Neural cell (in vitro differentiated cells): ENCODE data around the gene ANAPC10. TPM values are rescaled to one million over a fixed set of nuclear protein-coding genes. Genes with fewer than 3 reads are reported as not detected.

ENCODE experiments used
- H2AFZ ChIP-seq: fragments of 200-600, 300-800 bp; sonication (generic), shearing (Covaris generic); 2 replicates; pipeline ENCODE4 v1.6.0; 2014; ENCODE audit warnings: low read depth, mild to moderate bottlenecking, antibody characterized with exemption, low read length, moderate library complexity
- H3F3A ChIP-seq: fragments of 200-600 bp; shearing (Covaris generic); 2 replicates; pipeline ENCODE4 v1.6.1; 2016; ENCODE audit warnings: mild to moderate bottlenecking, moderate library complexity, mixed read lengths, antibody characterized with exemption, low read length; ENCODE audit not compliant: insufficient read depth, poor library complexity, severe bottlenecking
- H3K27ac ChIP-seq: fragments of 200-600, 300-800 bp; sonication (generic), shearing (Covaris generic); 2 replicates; pipeline ENCODE4 v1.5.1; 2014; ENCODE audit warnings: mild to moderate bottlenecking, low read length, moderate library complexity
- H3K27me3 ChIP-seq: fragments of 300-800, 200-600 bp; sonication (generic), shearing (Covaris generic); 2 replicates; pipeline ENCODE4 v1.6.0; 2014; ENCODE audit warnings: mild to moderate bottlenecking, low read depth, low read length, moderate library complexity; ENCODE audit not compliant: insufficient read depth
- H3K36me3 ChIP-seq: fragments of 300-800, 200-600 bp; sonication (generic), shearing (Covaris generic); 2 replicates; pipeline ENCODE4 v1.5.1; 2014; ENCODE audit warnings: mild to moderate bottlenecking, antibody characterized with exemption, low read length, moderate library complexity; ENCODE audit not compliant: insufficient read depth
- H3K4me2 ChIP-seq: fragments of 300-800, 200-600 bp; sonication (generic), shearing (Covaris generic); 2 replicates; pipeline ENCODE4 v1.6.0; 2014; ENCODE audit warnings: mild to moderate bottlenecking, low read length
- H3K4me3 ChIP-seq: fragments of 300-800, 200-600 bp; sonication (generic), shearing (Covaris generic); 2 replicates; pipeline ENCODE4 v1.5.1; 2014; ENCODE audit warnings: mild to moderate bottlenecking, low read length, moderate library complexity
- H3K79me2 ChIP-seq: fragments of 200-600 bp; shearing (Covaris generic); replicated peaks from 2 replicates; pipeline ENCODE4 v1.6.0; 2014; ENCODE audit warnings: mild to moderate bottlenecking, low read length, moderate library complexity; ENCODE audit not compliant: insufficient read depth
- H3K9ac ChIP-seq: fragments of 300-800, 200-600 bp; sonication (generic), shearing (Covaris generic); 2 replicates; pipeline ENCODE4 v1.6.1; 2016; ENCODE audit warnings: mild to moderate bottlenecking, low read length, mixed read lengths
- H3K9me2 ChIP-seq: fragments of 200-600 bp; shearing (Covaris generic); 2 replicates; pipeline ENCODE4 v1.6.1; 2016; ENCODE audit warnings: mild to moderate bottlenecking, low read length, mixed read lengths; ENCODE audit not compliant: insufficient read depth
- H3K9me3 ChIP-seq: fragments of 200-600, 300-800 bp; sonication (generic), shearing (Covaris generic); 2 replicates; pipeline ENCODE4 v1.6.1; 2016; ENCODE audit warnings: mild to moderate bottlenecking, mixed run types, low read length, moderate library complexity, mixed read lengths
- H4K20me1 ChIP-seq: fragments of 200-600 bp; shearing (Covaris generic); 2 replicates; pipeline ENCODE4 v1.6.1; 2016; ENCODE audit warnings: mild to moderate bottlenecking, mixed run types; ENCODE audit not compliant: insufficient read depth
- CTCF ChIP-seq: fragments of 450-650 bp; IDR thresholded peaks from 2 replicates; pipeline ENCODE4 v1.5.1; 2014; ENCODE audit warnings: antibody characterized with exemption, mild to moderate bottlenecking, moderate library complexity; ENCODE audit not compliant: poor library complexity, severe bottlenecking
- EP300 ChIP-seq: fragments of 450-650 bp; conservative IDR thresholded peaks from 2 replicates; pipeline ENCODE4 v1.6.1; 2014; ENCODE audit warnings: antibody characterized with exemption, mild to moderate bottlenecking, moderate library complexity; ENCODE audit not compliant: poor library complexity, severe bottlenecking
- EZH2 ChIP-seq: fragments of 200-600, 300-800 bp; shearing (Covaris generic), sonication (generic); IDR thresholded peaks from 2 replicates; pipeline ENCODE4 v1.6.1; 2014; ENCODE audit warnings: antibody characterized with exemption, low read length, borderline replicate concordance, mild to moderate bottlenecking; ENCODE audit not compliant: insufficient read depth, poor library complexity, severe bottlenecking
- MXI1 ChIP-seq: fragments of 450-650 bp; conservative IDR thresholded peaks from 2 replicates; pipeline ENCODE4 v1.6.1; 2014; ENCODE audit warnings: antibody characterized with exemption, mild to moderate bottlenecking; ENCODE audit not compliant: poor library complexity, severe bottlenecking
- POLR2AphosphoS5 ChIP-seq: IDR thresholded peaks from 2 replicates; pipeline ENCODE4 v1.6.1; 2012
- RAD21 ChIP-seq: fragments of 450-650 bp; conservative IDR thresholded peaks from 2 replicates; pipeline ENCODE4 v1.6.1; 2014; ENCODE audit warnings: antibody characterized with exemption, mild to moderate bottlenecking, moderate library complexity
- SMC3 ChIP-seq: fragments of 450-650 bp; conservative IDR thresholded peaks from 2 replicates; pipeline ENCODE4 v1.6.1; 2014; ENCODE audit warnings: antibody characterized with exemption, mild to moderate bottlenecking, moderate library complexity; ENCODE audit not compliant: poor library complexity
- TAF1 ChIP-seq: IDR thresholded peaks from 2 replicates; pipeline ENCODE4 v1.6.1; 2012; ENCODE audit warnings: low read depth
- polyA plus RNA-seq: library from polyadenylated mRNA; depleted of rRNA; stranded (reverse); fragments of >200 nt; gene quantifications from 2 replicates; pipeline ENCODE4 v1.2.3, GENCODE V29; 2014
- TF ChIP-seq, protein P1 (sequence below): IDR thresholded peaks from 2 replicates; pipeline ENCODE4 v1.6.1; 2012; ENCODE audit warnings: borderline replicate concordance

Gene ANAPC10
- polyA plus RNA-seq, 1 donor from 2014 or later, result 37.7 TPM

- H3K27ac ChIP-seq, result no peak overlapping the region
- no peak overlapping the region for H3K4me2 ChIP-seq
- no peaks in the 10 kb centered on the region for H3K36me3 ChIP-seq
- H3K9me2 ChIP-seq, result no peaks in the 10 kb centered on the region
- no peaks in the 10 kb centered on the region for H4K20me1 ChIP-seq
- no peak overlapping the region for H2AFZ ChIP-seq
- H3K27me3 ChIP-seq, result no peaks in the 10 kb centered on the region
- no peaks in the 10 kb centered on the region for H3K79me2 ChIP-seq
- H3K9me3 ChIP-seq, result no peaks in the 10 kb centered on the region
- no peak overlapping the region for H3K4me3 ChIP-seq
- no peaks in the 10 kb centered on the region for H3F3A ChIP-seq
- no peak overlapping the region for H3K9ac ChIP-seq
- TF ChIP-seq CTCF (no peak), MXI1 (no peak), EP300 (no peak), TAF1 (no peak), SMC3 (no peak), EZH2 (no peak), POLR2AphosphoS5 (no peak), RAD21 (no peak)
- TF ChIP-seq, protein P1, sequence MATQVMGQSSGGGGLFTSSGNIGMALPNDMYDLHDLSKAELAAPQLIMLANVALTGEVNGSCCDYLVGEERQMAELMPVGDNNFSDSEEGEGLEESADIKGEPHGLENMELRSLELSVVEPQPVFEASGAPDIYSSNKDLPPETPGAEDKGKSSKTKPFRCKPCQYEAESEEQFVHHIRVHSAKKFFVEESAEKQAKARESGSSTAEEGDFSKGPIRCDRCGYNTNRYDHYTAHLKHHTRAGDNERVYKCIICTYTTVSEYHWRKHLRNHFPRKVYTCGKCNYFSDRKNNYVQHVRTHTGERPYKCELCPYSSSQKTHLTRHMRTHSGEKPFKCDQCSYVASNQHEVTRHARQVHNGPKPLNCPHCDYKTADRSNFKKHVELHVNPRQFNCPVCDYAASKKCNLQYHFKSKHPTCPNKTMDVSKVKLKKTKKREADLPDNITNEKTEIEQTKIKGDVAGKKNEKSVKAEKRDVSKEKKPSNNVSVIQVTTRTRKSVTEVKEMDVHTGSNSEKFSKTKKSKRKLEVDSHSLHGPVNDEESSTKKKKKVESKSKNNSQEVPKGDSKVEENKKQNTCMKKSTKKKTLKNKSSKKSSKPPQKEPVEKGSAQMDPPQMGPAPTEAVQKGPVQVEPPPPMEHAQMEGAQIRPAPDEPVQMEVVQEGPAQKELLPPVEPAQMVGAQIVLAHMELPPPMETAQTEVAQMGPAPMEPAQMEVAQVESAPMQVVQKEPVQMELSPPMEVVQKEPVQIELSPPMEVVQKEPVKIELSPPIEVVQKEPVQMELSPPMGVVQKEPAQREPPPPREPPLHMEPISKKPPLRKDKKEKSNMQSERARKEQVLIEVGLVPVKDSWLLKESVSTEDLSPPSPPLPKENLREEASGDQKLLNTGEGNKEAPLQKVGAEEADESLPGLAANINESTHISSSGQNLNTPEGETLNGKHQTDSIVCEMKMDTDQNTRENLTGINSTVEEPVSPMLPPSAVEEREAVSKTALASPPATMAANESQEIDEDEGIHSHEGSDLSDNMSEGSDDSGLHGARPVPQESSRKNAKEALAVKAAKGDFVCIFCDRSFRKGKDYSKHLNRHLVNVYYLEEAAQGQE, result no peak
Observed at GRCh38 chr4:145071560-145071959, 26.4 kb downstream of the ANAPC10 start.

- Histone ChIP-seq H3K36me3 (no peaks in the 10 kb centered on the region), H3K4me3 (no peak overlapping the region)
Observed at GRCh38 chr4:145069361-145069760, 28.6 kb downstream of the ANAPC10 start.

GRCh38 chr4:145066063-145066501, 31.9 kb downstream of the ANAPC10 start:
- no peaks in the 10 kb centered on the region for H3K36me3 ChIP-seq
- no peaks in the 10 kb centered on the region for H3K9me3 ChIP-seq
- H3K9ac ChIP-seq, result no peak overlapping the region
- H3K27ac ChIP-seq, result no peak overlapping the region
- H3K4me2 ChIP-seq, result no peak overlapping the region
- no peaks in the 10 kb centered on the region for H3K27me3 ChIP-seq
- H3F3A ChIP-seq, result no peaks in the 10 kb centered on the region
- no peaks in the 10 kb centered on the region for H4K20me1 ChIP-seq
- H3K79me2 ChIP-seq, result no peaks in the 10 kb centered on the region
- TF ChIP-seq RAD21 (no peak), EZH2 (no peak), POLR2AphosphoS5 (no peak), CTCF (no peak)
- H3K4me3 ChIP-seq, result no peak overlapping the region
- H3K9me2 ChIP-seq, result no peaks in the 10 kb centered on the region
- no peak overlapping the region for H2AFZ ChIP-seq

More at GRCh38 chr4:145069361-145069760, 28.6 kb downstream of the ANAPC10 start:
- H3K9ac ChIP-seq, result no peak overlapping the region
- H4K20me1 ChIP-seq, result no peaks in the 10 kb centered on the region
- H3K79me2 ChIP-seq, result no peaks in the 10 kb centered on the region
- no peak overlapping the region for H2AFZ ChIP-seq
- H3K9me3 ChIP-seq, result no peaks in the 10 kb centered on the region
- no peaks in the 10 kb centered on the region for H3F3A ChIP-seq
- H3K4me2 ChIP-seq, result no peak overlapping the region
- H3K27ac ChIP-seq, result no peak overlapping the region
- H3K27me3 ChIP-seq, result no peaks in the 10 kb centered on the region
- no peak for TF ChIP-seq POLR2AphosphoS5
- no peak for TF ChIP-seq TAF1
- no peaks in the 10 kb centered on the region for H3K9me2 ChIP-seq
